ENCODE data around the gene ING3. TPM values are rescaled to one million over a fixed set of nuclear protein-coding genes. Genes with fewer than 3 reads are reported as not detected.

ING3 gene
- total and polyA plus RNA-seq, 9 of the 15 experiments (the other 6 are each of a cell fraction or from before 2014, with no cell fraction given): 22.8 to 233 (median 50.4) TPM

DNA sequence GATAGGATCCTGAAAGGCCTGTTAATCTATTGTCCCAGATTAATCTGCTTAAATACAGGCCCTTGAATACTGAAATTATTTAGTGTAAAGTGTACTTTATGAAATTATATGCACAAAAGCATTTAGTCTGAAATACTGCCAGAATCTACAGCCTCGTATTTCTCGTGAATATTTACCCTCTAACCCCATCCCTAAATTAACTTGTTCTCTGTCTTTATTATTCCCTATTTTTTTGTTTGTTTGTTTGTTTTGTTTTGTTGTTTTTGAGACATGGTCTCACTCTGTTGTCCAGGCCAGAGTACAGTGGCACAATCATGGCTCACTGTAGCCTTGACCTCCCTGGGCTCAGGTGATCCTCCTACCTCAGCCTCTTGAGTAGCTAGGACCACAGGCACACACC is 35.3 kb downstream of the ING3 start:
- no peak for DNase-seq (ENCODE audit: extremely low read depth in 1 of 4, low spot score in 3 of 4)
- no peak for ATAC-seq
- Histone ChIP-seq H3K9me1 (ENCODE audit: control insufficient read depth, insufficient read depth, low read length) (no peaks in the 10 kb centered on the region), H3K4me1 (replicated peaks in 1 of 2; ENCODE audit: control insufficient read depth in 2 of 2, insufficient read depth in 2 of 2, low read length in 2 of 2) (peaks cover 16 to 45% of the 10 kb centered on the region in 2 experiments), H3K4me2 (ENCODE audit: insufficient read depth, low read length) (no peak overlapping the region), H4K20me1 (replicated peaks; ENCODE audit: control insufficient read depth, insufficient read depth, low read length) (no peaks in the 10 kb centered on the region), H3K9me3 (replicated peaks; ENCODE audit: control insufficient read depth, insufficient read depth, low read depth, low read length) (no peaks in the 10 kb centered on the region), H3K36me3 (ENCODE audit: control insufficient read depth, insufficient read depth, low read length) (peaks cover 3% of the 10 kb centered on the region; the same call in 2 of the 3 replicates), H3K27me3 (ENCODE audit: control insufficient read depth in 2 of 2, insufficient read depth in 2 of 2, low read length in 2 of 2) (no peaks in the 10 kb centered on the region), H3K9ac (ENCODE audit: insufficient read depth in 1 of 2, low read depth in 2 of 2, low read length in 2 of 2) (no peak overlapping the region), H3K4me3 (no peak overlapping the region), H2AFZ (ENCODE audit: low read depth, low read length) (no peak overlapping the region), H3K27ac (ENCODE audit: extremely low read depth, low read depth, low read length) (0 out of 3 replicates have a peak overlapping the region, but pooled peaks have one; percentile 1), H3K79me2 (ENCODE audit: control insufficient read depth, insufficient read depth, low read length) (peaks cover 33% of the 10 kb centered on the region)
- CTCF ChIA-PET (ENCODE audit: low intra/inter-chr PET ratio): interaction anchor here (8.5 kb wide), 1 partner anchor 93 kb away, joined by 129 read pairs; no protein-coding TSS in a partner anchor
- in situ Hi-C loops (cut with MboI): no loop called here
- TF ChIP-seq LARP7 (IDR thresholded peaks at IDR 0.05): 0 out of 2 replicates have a peak, but pooled peaks have one; percentile 57
- no peak for TF ChIP-seq CC2D1A (IDR thresholded peaks at IDR 0.05)
- 0 out of 2 replicates have a peak, but pooled peaks have one; percentile 62 for TF ChIP-seq ZNF668 (CRISPR knock-in tag; IDR thresholded peaks at IDR 0.05)
- TF ChIP-seq ELF4 (CRISPR knock-in tag; IDR thresholded peaks at IDR 0.05): 0 out of 2 replicates have a peak, but pooled peaks have one; percentile 56
- intact Hi-C loops (cut with micrococcal nuclease): loop anchor here (5.0 to 10.0 kb wide), 4 partner anchors 179 to 559 kb away; partner anchors contain the start of gene FAM3C
- no TSS peak for BruUV-seq (replicated peaks)
- no peak for FAIRE-seq
- POLR2A ChIA-PET: interaction anchor here (0.6 to 1.4 kb wide), 3 partner anchors 27 to 116 kb away, joined by 3 to 5 read pairs (median 3); partner anchors contain the start of gene ING3
- WGBS (ENCODE audit: insufficient coverage, low coverage, missing lambda C conversion rate): 66% methylated on average over 2 of the region's 2 CpGs

DNA sequence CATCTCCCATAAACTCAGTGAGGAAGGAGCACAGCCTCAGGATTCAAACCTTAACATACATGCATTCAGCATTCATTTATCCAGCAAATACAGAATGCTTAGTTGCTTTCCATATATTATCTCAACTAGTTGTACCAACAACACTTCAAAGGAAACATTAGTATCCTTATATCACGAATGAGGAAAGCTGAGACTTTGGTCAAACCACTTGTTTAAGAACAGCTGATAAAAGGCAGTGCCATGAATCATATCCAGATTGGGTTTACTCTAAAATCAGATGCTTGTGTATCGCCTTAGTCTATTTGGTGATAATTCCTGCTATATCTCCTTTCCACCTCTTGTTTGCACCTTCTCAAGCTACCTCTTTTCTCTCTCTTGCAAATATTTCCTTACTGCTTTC is 36.1 kb downstream of the ING3 start:
- Histone ChIP-seq H3K9me1 (ENCODE audit: control insufficient read depth, insufficient read depth, low read length) (no peaks in the 10 kb centered on the region), H3K9me3 (replicated peaks; ENCODE audit: control insufficient read depth, insufficient read depth, low read depth, low read length) (no peaks in the 10 kb centered on the region), H3K4me2 (ENCODE audit: insufficient read depth, low read length) (no peak overlapping the region), H4K20me1 (replicated peaks; ENCODE audit: control insufficient read depth, insufficient read depth, low read length) (no peaks in the 10 kb centered on the region), H3K36me3 (ENCODE audit: control insufficient read depth, insufficient read depth, low read length) (peaks cover 10% of the 10 kb centered on the region; the same call in 2 of the 3 replicates), H3K27ac (ENCODE audit: extremely low read depth, low read depth, low read length) (no peak overlapping the region), H3K27me3 (ENCODE audit: control insufficient read depth in 2 of 2, insufficient read depth in 2 of 2, low read length in 2 of 2) (no peaks in the 10 kb centered on the region), H2AFZ (ENCODE audit: low read depth, low read length) (no peak overlapping the region), H3K79me2 (ENCODE audit: control insufficient read depth, insufficient read depth, low read length) (peaks cover 41% of the 10 kb centered on the region), H3K4me3 (no peak overlapping the region), H3K9ac (ENCODE audit: insufficient read depth in 1 of 2, low read depth in 2 of 2, low read length in 2 of 2) (no peak overlapping the region; a peak in 1 of 4 replicates), H3K4me1 (replicated peaks in 1 of 2; ENCODE audit: control insufficient read depth in 2 of 2, insufficient read depth in 2 of 2, low read length in 2 of 2) (peaks cover 15 to 43% of the 10 kb centered on the region in 2 experiments)
- ChIA-PET CTCF (ENCODE audit: low intra/inter-chr PET ratio) (interaction anchor here (0.8 to 8.5 kb wide), 3 partner anchors 60 to 120 kb away, joined by 3 to 129 read pairs (median 3); no protein-coding TSS in a partner anchor), POLR2A (interaction anchor here (0.7 to 5.0 kb wide), 5 partner anchors 10 to 96 kb away, joined by 3 to 41 read pairs (median 5); partner anchors contain the start of gene ING3)
- no TSS peak for BruUV-seq (replicated peaks)
- no peak for ATAC-seq
- WGBS (ENCODE audit: insufficient coverage, low coverage, missing lambda C conversion rate): 32% methylated on average over 2 of the region's 2 CpGs
- DNase-seq (ENCODE audit: extremely low read depth in 1 of 4, low spot score in 3 of 4): no peak
- no peak for FAIRE-seq
- in situ Hi-C loops (cut with MboI): no loop called here
- intact Hi-C loops (cut with micrococcal nuclease): loop anchor here (1.0 to 10.0 kb wide), 8 partner anchors 36 to 558 kb away; partner anchors contain the start of genes FAM3C and ING3
- peak in 1 of 2 experiments; percentile 44; a peak in 1 of 4 replicates for TF ChIP-seq RCOR1 (IDR thresholded peaks at IDR 0.05; ENCODE audit: borderline replicate concordance in 1 of 2, low read depth in 2 of 2, low read length in 2 of 2)
- TF ChIP-seq, protein P1, sequence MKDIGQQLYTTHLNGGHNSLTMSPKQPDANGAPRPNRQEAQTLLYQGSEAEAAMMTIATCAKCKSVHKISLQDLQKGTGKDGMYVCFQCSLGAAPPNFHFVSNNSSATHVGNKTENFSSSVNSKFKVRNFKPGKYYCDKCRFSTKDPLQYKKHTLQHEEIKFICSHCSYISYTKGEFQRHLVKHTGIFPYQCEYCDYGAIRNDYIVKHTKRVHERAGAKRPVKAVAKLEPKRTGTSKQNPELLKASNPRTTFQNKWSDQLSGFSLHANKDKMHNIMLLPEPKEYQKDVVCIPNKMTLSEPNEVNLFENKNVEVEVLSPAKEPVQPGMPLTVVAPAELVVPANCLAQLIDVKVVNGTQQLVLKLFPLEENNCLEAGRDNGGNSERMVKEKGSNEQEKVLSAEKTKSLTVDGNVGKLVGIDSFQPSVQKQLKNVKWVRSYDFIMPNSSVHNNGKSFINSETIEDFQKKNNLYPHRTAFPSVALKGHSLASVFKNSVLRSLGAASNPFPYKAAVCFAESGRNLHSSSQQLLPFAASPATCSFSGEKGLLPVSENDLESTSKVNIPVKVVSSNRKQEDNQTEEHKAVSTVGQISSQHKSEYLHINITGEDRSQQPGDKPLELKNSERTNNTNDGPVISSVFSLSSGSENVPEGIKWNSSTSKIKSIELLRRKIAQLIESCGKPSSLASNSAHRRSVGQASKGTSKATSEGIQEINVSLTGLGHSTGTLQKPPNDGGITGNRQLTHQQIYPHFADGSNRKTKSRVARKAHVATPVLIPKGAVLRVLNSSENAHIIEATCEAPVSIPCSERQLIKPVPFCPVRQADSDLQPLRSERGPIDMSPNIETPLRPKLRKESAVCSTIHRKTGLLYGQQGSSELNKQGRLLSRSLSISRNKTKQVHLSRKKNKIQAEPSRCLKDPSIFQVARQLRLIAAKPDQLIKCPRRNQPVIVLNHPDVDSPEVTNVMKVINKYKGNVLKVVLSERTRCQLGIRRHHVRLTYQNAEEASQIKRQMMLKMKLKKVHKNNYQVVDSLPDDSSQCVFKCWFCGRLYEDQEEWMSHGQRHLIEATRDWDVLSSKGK (CRISPR knock-in tag; IDR thresholded peaks at IDR 0.05): no peak
- no peak for TF ChIP-seq ZNF311 (CRISPR knock-in tag; IDR thresholded peaks at IDR 0.05)
- TF ChIP-seq KDM2B (CRISPR knock-in tag; IDR thresholded peaks at IDR 0.05): no peak
- TF ChIP-seq HSF4 (CRISPR knock-in tag; IDR thresholded peaks at IDR 0.05; ENCODE audit: borderline replicate concordance): no peak
- no peak for TF ChIP-seq RBFOX2 (IDR thresholded peaks at IDR 0.05; ENCODE audit: low read depth, low read length)
- TF ChIP-seq TAF15 (IDR thresholded peaks at IDR 0.05; ENCODE audit: low read depth, low read length): no peak
